Activated CD8-positive, alpha-beta memory T cell treated with anti-CD3 and anti-CD28 coated beads, Interleukin-2, amount 10 ng/mL, durations not matched to agents 7 days and 5 days (primary cell): ENCODE measurements around the gene GTF3C5. TPM values are rescaled to one million over a fixed set of nuclear protein-coding genes. Genes with fewer than 3 reads are reported as not detected.
"Not testable (repeated sequence)": the region's sequence is repeated elsewhere in the genome, so short reads cannot be mapped to it uniquely, and the experiment has no call there.

Experiments used
- ATAC-seq: fragments of 150-1000 bp; cut with Tn5 transposase; one replicate; pipeline ENCODE4 v1.10.0; 2021; ENCODE audit warnings: moderate library complexity
- CTCF ChIA-PET: fragments of 350-600 bp; sonication (Branson Sonifier 250); formaldehyde crosslinking; loops from one replicate; lab custom pipeline; 2021; ENCODE audit warnings: antibody characterized with exemption; lab: Charles Lee
- DNase-seq: peaks from one replicate; pipeline ENCODE4 v3.0.0-alpha.2; 2020
- H3K27ac Mint-ChIP-seq: one replicate; pipeline ENCODE4 v1.8.0; 2021; ENCODE audit warnings: mild to moderate bottlenecking, mixed read lengths
- H3K27me3 Mint-ChIP-seq: one replicate; pipeline ENCODE4 v1.8.0; 2021; ENCODE audit warnings: mixed read lengths
- H3K36me3 Mint-ChIP-seq: one replicate; pipeline ENCODE4 v1.8.0; 2021; ENCODE audit warnings: mild to moderate bottlenecking, mixed read lengths
- H3K4me1 Mint-ChIP-seq: one replicate; pipeline ENCODE4 v1.8.0; 2021; ENCODE audit warnings: mixed read lengths
- H3K4me3 Mint-ChIP-seq: one replicate; pipeline ENCODE4 v1.8.0; 2021; ENCODE audit warnings: mild to moderate bottlenecking, moderate library complexity, mixed read lengths
- H3K9me3 Mint-ChIP-seq: one replicate; pipeline ENCODE4 v1.8.0; 2022; ENCODE audit warnings: low read depth, mixed read lengths
- total RNA-seq, 2 experiments: library from RNA; stranded (reverse); gene quantifications; one replicate each; pipeline ENCODE4 v1.2.3, GENCODE V29; 2021

GTF3C5 gene
- total RNA-seq, 2 experiments from 2014 or later = 83.8 to 89.0 TPM

- H3K4me3 Mint-ChIP-seq, H3K36me3 Mint-ChIP-seq, H3K4me1 Mint-ChIP-seq, DNase-seq, CTCF ChIA-PET, ATAC-seq, H3K27ac Mint-ChIP-seq, H3K9me3 Mint-ChIP-seq: not testable (repeated sequence)
- peaks cover 13% of the 10 kb centered on the region for H3K27me3 Mint-ChIP-seq
Observed at GRCh38 chr9:133072210-133072609, 41.4 kb downstream of the GTF3C5 start.

- CTCF ChIA-PET = interaction anchor here (0.8 to 4.7 kb wide), 4 partner anchors 13 to 74 kb away, joined by 3 to 19 read pairs (median 4); no protein-coding TSS in a partner anchor
- no peak overlapping the region for H3K4me3 Mint-ChIP-seq
- H3K4me1 Mint-ChIP-seq = no peaks in the 10 kb centered on the region
- no peak overlapping the region for H3K27ac Mint-ChIP-seq
- H3K9me3 Mint-ChIP-seq = no peaks in the 10 kb centered on the region
- ATAC-seq = no peak
- peaks cover 13% of the 10 kb centered on the region for H3K27me3 Mint-ChIP-seq
- no peaks in the 10 kb centered on the region for H3K36me3 Mint-ChIP-seq
- DNase-seq = no peak
Observed at GRCh38 chr9:133073086-133074014, 42.6 kb downstream of the GTF3C5 start.

- no peak for DNase-seq
- Mint-ChIP-seq H3K27me3 (peaks cover 17% of the 10 kb centered on the region), H3K9me3 (no peaks in the 10 kb centered on the region), H3K36me3 (no peaks in the 10 kb centered on the region), H3K4me3 (no peak overlapping the region), H3K4me1 (no peaks in the 10 kb centered on the region), H3K27ac (no peak overlapping the region)
- CTCF ChIA-PET = interaction anchor here (0.8 to 4.7 kb wide), 4 partner anchors 14 to 73 kb away, joined by 3 to 19 read pairs (median 4); no protein-coding TSS in a partner anchor
- ATAC-seq = no peak
Observed at GRCh38 chr9:133074111-133074651, 43.4 kb downstream of the GTF3C5 start.

DNA sequence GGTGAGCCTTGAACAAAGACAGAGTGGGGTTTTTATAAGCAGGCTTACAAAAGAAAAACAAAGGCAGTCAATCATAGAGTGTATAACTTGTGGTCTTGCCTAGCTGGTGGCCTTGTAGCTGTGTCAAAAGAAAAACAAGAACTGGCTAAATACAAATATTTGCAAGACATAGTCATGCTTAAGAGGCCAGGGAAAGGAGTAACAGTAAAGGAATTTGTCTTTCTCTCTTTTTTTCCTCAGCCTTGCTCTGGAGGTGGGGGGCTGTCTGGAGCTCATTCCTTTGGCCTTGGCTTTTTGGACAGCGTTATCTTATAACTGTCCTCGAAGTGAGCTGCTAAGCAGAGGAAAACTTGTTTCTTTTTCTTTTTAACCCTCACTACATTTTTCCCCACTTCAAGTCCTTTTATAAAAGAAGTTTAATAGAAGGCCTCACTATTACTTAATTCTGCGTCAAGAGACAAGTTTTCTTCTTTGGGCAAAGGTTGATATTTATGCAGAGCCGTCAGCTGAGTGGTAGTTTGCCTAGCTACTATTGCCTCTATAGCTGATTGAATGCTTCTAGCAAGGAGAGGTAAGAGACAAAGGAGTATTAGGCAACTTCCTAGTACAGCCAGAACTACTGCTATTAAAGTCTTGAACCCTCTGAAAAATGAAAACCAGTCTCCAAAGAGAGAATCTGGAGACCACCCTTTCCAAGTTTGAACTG is 45.3 kb downstream of the GTF3C5 start:
- CTCF ChIA-PET = interaction anchor here (0.6 to 4.7 kb wide), 4 partner anchors 19 to 674 kb away, joined by 3 to 19 read pairs (median 4); no protein-coding TSS in a partner anchor
- Mint-ChIP-seq H3K27me3 (peaks cover 26% of the 10 kb centered on the region), H3K4me3 (no peak overlapping the region), H3K27ac (no peak overlapping the region), H3K9me3 (no peaks in the 10 kb centered on the region), H3K36me3 (no peaks in the 10 kb centered on the region), H3K4me1 (no peaks in the 10 kb centered on the region)
- ATAC-seq = no peak
- DNase-seq = no peak

GRCh38 chr9:133076691-133077090 is 45.9 kb downstream of the GTF3C5 start:
- Mint-ChIP-seq H3K9me3 (no peaks in the 10 kb centered on the region), H3K4me3 (no peak overlapping the region), H3K27me3 (peaks cover 26% of the 10 kb centered on the region), H3K36me3 (no peaks in the 10 kb centered on the region), H3K27ac (no peak overlapping the region), H3K4me1 (no peaks in the 10 kb centered on the region)
- DNase-seq (no peak), ATAC-seq (no peak)
- CTCF ChIA-PET = interaction anchor here (0.8 to 4.7 kb wide), 2 partner anchors 18 to 54 kb away, joined by 4 to 19 read pairs; no protein-coding TSS in a partner anchor

- no peak for DNase-seq
- Mint-ChIP-seq H3K4me3 (no peak overlapping the region), H3K9me3 (no peaks in the 10 kb centered on the region), H3K27ac (no peak overlapping the region), H3K27me3 (peaks cover 26% of the 10 kb centered on the region), H3K4me1 (no peaks in the 10 kb centered on the region), H3K36me3 (no peaks in the 10 kb centered on the region)
- CTCF ChIA-PET = interaction anchor here (0.9 to 1.0 kb wide), 2 partner anchors 9 to 66 kb away, joined by 3 to 5 read pairs; no protein-coding TSS in a partner anchor
- ATAC-seq = no peak
Observed at GRCh38 chr9:133078486-133078885, 47.7 kb downstream of the GTF3C5 start.

DNA sequence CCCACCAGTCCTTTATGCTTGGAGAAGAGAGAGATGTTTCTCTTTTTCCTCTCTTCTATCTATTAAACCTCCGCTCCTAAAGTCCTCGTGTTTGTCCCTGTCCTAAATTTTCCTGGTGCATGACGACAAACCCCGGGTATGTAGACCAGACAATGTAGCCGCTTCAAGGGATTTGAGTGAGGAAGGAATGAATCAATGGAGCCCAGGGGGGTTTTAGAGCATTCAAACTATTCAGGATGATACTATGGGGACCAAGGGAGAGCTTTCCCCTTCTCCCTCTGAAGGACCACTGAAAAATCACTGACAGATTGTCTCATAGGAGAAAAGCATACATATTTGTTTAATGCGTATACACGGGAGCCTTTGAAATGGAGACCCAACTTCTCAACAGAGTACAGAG is 49.4 kb downstream of the GTF3C5 start:
- CTCF ChIA-PET = interaction anchor here (0.9 to 1.4 kb wide), 2 partner anchors 20 to 39 kb away, joined by 3 to 5 read pairs; no protein-coding TSS in a partner anchor
- ATAC-seq = no peak
- peaks cover 20% of the 10 kb centered on the region for H3K27me3 Mint-ChIP-seq
- no peaks in the 10 kb centered on the region for H3K4me1 Mint-ChIP-seq
- no peak overlapping the region for H3K27ac Mint-ChIP-seq
- no peaks in the 10 kb centered on the region for H3K36me3 Mint-ChIP-seq
- H3K4me3 Mint-ChIP-seq = no peak overlapping the region
- no peak for DNase-seq
- no peaks in the 10 kb centered on the region for H3K9me3 Mint-ChIP-seq

GRCh38 chr9:133080786-133081779 is 50.3 kb downstream of the GTF3C5 start:
- not testable (repeated sequence) for H3K4me3 Mint-ChIP-seq, H3K27ac Mint-ChIP-seq, H3K4me1 Mint-ChIP-seq, DNase-seq, H3K9me3 Mint-ChIP-seq, H3K36me3 Mint-ChIP-seq
- peak; percentile 30 for ATAC-seq
- CTCF ChIA-PET = interaction anchor here (0.9 to 1.4 kb wide), 3 partner anchors 21 to 59 kb away, joined by 3 to 5 read pairs (median 4); no protein-coding TSS in a partner anchor
- peaks cover 13% of the 10 kb centered on the region for H3K27me3 Mint-ChIP-seq

- not testable (repeated sequence) for DNase-seq, H3K4me1 Mint-ChIP-seq, H3K4me3 Mint-ChIP-seq, H3K36me3 Mint-ChIP-seq, H3K9me3 Mint-ChIP-seq, ATAC-seq, H3K27ac Mint-ChIP-seq
- H3K27me3 Mint-ChIP-seq = peaks cover 13% of the 10 kb centered on the region
- CTCF ChIA-PET = interaction anchor here (1.3 kb wide), 1 partner anchor 60 kb away, joined by 4 read pairs; no protein-coding TSS in a partner anchor
Observed at GRCh38 chr9:133081957-133082644, 51.3 kb downstream of the GTF3C5 start.

DNA sequence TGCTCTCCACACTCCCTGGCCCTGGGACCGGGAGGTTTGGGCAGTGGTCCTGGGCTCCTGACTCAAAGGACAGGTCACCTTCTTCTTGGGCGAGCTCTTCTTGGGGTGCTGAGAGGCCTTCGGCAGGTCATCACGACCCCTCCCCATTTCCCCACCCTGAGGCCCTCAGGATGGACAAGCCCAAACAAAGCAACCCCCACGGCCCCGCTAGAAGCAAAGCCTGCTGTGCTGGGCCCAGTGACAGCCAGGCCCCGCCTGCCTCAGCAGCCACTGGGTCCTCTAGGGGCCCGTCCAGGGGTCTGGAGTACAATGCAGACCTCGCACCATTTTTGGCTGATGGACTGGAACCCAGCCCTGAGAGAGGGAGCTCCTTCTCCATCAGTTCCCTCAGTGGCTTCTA is 52.9 kb downstream of the GTF3C5 start:
- H3K4me3 Mint-ChIP-seq, H3K27ac Mint-ChIP-seq, CTCF ChIA-PET, H3K36me3 Mint-ChIP-seq, DNase-seq, ATAC-seq, H3K4me1 Mint-ChIP-seq, H3K9me3 Mint-ChIP-seq: not testable (repeated sequence)
- peaks cover 13% of the 10 kb centered on the region for H3K27me3 Mint-ChIP-seq

DNA sequence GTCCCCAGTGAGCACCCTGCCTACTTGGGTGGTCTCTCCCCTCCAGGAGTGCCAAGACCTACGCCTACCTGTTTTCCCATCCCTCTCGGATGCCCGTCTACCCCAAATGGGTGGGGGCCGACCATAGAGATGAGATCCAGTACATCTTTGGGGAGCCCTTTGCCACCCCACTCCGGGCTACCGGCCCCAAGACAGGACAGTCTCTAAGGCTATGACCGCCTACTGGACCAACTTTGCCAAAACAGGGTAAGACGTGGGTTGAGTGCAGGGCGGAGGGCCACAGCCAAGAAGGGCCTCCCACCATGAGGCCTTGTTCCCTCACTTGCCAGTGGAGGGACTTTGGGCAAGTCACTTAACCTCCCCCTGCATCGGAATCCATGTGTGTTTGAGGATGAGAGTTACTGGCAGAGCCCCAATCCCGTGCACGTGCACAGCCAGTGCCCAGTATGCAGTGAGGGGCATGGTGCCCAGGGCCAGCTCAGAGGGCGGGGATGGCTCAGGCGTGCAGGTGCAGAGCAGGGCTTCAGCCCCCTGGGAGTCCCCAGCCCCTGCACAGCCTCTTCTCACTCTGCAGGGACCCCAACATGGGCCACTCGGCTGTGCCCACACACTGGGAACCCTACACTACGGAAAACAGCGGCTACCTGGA is 55.5 kb downstream of the GTF3C5 start:
- H3K27ac Mint-ChIP-seq, H3K27me3 Mint-ChIP-seq, CTCF ChIA-PET, H3K36me3 Mint-ChIP-seq, H3K4me1 Mint-ChIP-seq, H3K4me3 Mint-ChIP-seq, DNase-seq, ATAC-seq, H3K9me3 Mint-ChIP-seq: not testable (repeated sequence)
